Mucosa of descending colon (tissue), 3 donors: ENCODE results near the gene MAP7D1. TPM values are rescaled to one million over a fixed set of nuclear protein-coding genes. Genes with fewer than 3 reads are reported as not detected.
A peak's percentile ranks its signal among the peaks of the same experiment; 100 is the strongest.

ENCODE experiments used
- ATAC-seq: fragments of 200-7000 bp; cut with Tn5 transposase; one replicate; pipeline ENCODE4 v1.9.1; 2020; ENCODE audit warnings: mild to moderate bottlenecking, moderate library complexity
- DNase-seq, 3 donors: peaks; one replicate each; pipeline ENCODE4 v3.0.0-alpha.2; 2020
- H3K36me3 ChIP-seq: fragments of 200-600 bp; one replicate; pipeline ENCODE4 v1.8.0; 2021; ENCODE audit warnings: low read depth, mild to moderate bottlenecking
- H3K4me1 ChIP-seq: fragments of 200-600 bp; one replicate; pipeline ENCODE4 v1.8.0; 2021; ENCODE audit warnings: low read depth, mild to moderate bottlenecking
- H3K4me3 ChIP-seq: fragments of 200-600 bp; one replicate; pipeline ENCODE4 v1.8.0; 2021; ENCODE audit warnings: mild to moderate bottlenecking
- H3K9me3 ChIP-seq: fragments of 200-600 bp; one replicate; pipeline ENCODE4 v1.8.0; 2021; ENCODE audit warnings: mild to moderate bottlenecking
- intact Hi-C, 2 donors: fragments of 100-400 bp; cut with DNase I in 1 of 2; cut with micrococcal nuclease in 1 of 2; formaldehyde crosslinking; loops; one replicate each; pipeline versions ENCODE4 v1.11.0 to v1.11.1; 2022; cut with DNase I, micrococcal nuclease
- total RNA-seq, 3 donors: library from RNA; stranded (reverse); fragmentation: NEBNext Ultra II Directional in 2 of 3; extraction: Animal tissue kit (Norgen Biotek cat#: 25700) in 2 of 3; gene quantifications; one replicate each; pipeline versions ENCODE4 v1.2.1 to v1.2.4, GENCODE V29; 2021 to 2023
- TF ChIP-seq, protein P1 (sequence below): fragments of 200-600 bp; IDR thresholded peaks from one replicate; pipeline ENCODE4 v1.8.0; 2022; ENCODE audit warnings: antibody characterized with exemption, mild to moderate bottlenecking
- donor health status: DM: no; HTN: no; CAD: no; lungs with moderate emphysema.
- donor health status: DM: no; HTN: no; CAD: no.
- donor health status: DM: no; HTN: yes; CAD: no.

Gene MAP7D1
- total RNA-seq, 3 donors from 2014 or later: 41.5 to 161 (median 61.9) TPM

DNA sequence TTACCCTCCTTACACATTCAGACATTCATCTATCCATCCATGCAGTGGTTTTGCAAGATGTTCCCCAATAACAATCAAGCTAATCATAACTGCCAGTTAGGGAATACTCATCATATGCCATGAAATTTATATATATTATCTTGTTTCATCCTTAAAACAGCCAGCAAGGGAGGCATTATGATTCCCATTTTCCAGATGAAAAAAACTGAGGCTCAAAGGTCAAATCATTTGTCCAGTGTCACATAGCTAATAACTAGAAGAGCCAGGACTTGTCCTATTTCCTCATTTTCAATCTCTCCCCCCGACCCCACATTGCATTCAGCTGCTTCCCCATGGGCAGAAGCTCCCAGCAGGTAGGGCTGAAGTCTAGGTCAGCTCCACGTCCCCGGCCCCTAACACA, 23.9 kb upstream of the MAP7D1 start:
- intact Hi-C loops: no loop called here
- peaks cover 9% of the 10 kb centered on the region for H3K4me1 ChIP-seq
- no peaks in the 10 kb centered on the region for H3K9me3 ChIP-seq
- no peak for DNase-seq
- TF ChIP-seq, protein P1, sequence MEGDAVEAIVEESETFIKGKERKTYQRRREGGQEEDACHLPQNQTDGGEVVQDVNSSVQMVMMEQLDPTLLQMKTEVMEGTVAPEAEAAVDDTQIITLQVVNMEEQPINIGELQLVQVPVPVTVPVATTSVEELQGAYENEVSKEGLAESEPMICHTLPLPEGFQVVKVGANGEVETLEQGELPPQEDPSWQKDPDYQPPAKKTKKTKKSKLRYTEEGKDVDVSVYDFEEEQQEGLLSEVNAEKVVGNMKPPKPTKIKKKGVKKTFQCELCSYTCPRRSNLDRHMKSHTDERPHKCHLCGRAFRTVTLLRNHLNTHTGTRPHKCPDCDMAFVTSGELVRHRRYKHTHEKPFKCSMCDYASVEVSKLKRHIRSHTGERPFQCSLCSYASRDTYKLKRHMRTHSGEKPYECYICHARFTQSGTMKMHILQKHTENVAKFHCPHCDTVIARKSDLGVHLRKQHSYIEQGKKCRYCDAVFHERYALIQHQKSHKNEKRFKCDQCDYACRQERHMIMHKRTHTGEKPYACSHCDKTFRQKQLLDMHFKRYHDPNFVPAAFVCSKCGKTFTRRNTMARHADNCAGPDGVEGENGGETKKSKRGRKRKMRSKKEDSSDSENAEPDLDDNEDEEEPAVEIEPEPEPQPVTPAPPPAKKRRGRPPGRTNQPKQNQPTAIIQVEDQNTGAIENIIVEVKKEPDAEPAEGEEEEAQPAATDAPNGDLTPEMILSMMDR: no peak
- no peaks in the 10 kb centered on the region for H3K36me3 ChIP-seq
- H3K4me3 ChIP-seq: no peak overlapping the region
- ATAC-seq: no peak

DNA sequence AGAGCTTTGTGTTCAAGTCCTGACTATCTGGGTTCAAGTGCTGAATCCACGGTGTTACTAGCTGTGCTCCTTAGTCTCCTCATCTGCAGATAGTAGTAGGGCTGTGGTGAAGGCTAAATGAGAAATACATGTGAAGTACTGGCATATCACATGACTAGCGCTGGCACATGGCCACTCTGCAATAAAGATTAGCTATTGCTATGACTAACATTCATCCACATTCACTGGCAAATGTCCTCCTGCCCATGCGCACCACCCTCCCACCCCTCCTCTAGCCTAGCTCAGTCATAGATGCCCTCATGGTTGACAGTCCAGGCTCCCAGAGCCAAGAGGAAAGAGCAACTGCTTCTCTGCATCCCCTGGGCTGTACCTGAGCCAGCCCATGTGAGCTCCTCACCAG, 22.5 kb upstream of the MAP7D1 start:
- H3K4me1 ChIP-seq: peaks cover 9% of the 10 kb centered on the region
- intact Hi-C loops: no loop called here
- no peak overlapping the region for H3K4me3 ChIP-seq
- H3K36me3 ChIP-seq: peaks cover 7% of the 10 kb centered on the region
- ATAC-seq (peak; percentile 98), DNase-seq (peak; percentile 85 to 97 (median 86))
- no peaks in the 10 kb centered on the region for H3K9me3 ChIP-seq
- TF ChIP-seq, protein P1: no peak

DNA sequence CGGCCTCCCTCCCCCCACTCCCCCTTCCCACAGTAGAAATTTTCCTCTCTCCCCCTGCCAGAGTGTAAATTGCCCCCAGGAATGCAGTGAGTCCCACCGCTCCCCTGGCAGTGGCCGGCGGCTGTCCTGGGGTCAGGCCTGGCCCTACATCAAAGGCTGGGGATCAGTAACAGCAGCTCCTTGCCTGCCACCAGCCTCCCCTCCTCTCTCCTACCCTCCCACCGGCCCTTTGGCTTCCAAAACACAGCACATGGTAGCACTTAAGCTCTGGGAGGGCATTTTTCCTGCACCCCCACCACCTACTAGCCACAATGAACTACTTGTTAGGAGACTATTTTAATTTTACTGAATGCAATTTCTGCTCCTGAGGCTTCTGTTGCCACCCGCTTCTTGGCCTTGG, 21.9 kb upstream of the MAP7D1 start:
- intact Hi-C loops: no loop called here
- Histone ChIP-seq H3K36me3 (peaks cover 10% of the 10 kb centered on the region), H3K4me1 (peaks cover 9% of the 10 kb centered on the region), H3K9me3 (no peaks in the 10 kb centered on the region), H3K4me3 (no peak overlapping the region)
- no peak for DNase-seq
- TF ChIP-seq, protein P1: no peak
- ATAC-seq: no peak

DNA sequence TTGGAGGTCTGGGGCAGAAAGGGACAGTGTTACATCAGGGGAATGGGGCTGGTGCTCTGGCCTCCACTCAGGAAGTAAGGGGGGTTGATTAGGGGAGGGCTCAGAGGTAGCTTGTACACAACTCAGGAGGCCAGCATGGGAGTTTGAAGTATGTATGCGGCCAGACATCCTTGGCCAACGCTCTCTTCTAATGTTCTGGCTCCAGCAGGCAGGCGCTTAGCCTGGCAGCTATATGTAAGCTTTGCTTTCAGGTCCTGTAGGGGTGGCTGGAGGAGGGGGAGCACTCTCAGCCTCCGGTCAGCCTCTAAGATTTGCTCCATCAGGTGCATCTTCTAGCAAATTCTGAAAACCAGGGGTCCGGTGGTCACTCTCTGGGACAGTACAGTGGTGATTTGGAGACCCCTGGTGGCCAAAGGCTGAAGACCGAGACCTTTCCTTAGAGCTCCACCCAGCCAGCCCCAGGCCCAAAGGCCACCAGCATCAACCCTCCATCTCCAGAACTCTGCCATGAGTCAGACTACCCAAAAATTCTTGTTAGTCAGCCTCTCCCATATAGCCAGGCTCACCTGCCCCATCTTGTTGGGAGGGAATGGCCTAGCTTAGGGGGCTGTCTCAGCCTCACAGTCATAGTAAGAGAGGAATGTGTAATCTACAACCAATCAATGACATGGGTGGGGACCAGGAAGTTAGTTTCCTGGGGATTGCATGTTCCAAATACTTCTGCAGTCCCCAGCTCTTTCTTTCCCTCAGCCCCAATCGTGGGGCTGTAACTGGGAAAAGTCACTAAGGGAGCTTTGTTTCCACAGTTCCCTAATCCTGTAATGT, 21.2 kb upstream of the MAP7D1 start:
- DNase-seq (peak in 2 of 3 donors; percentile 57 to 72), ATAC-seq (peak; percentile 44)
- no peaks in the 10 kb centered on the region for H3K9me3 ChIP-seq
- intact Hi-C loops: no loop called here
- peaks cover 10% of the 10 kb centered on the region for H3K36me3 ChIP-seq
- TF ChIP-seq, protein P1: peak; percentile 42
- H3K4me1 ChIP-seq: peaks cover 9% of the 10 kb centered on the region
- no peak overlapping the region for H3K4me3 ChIP-seq

DNA sequence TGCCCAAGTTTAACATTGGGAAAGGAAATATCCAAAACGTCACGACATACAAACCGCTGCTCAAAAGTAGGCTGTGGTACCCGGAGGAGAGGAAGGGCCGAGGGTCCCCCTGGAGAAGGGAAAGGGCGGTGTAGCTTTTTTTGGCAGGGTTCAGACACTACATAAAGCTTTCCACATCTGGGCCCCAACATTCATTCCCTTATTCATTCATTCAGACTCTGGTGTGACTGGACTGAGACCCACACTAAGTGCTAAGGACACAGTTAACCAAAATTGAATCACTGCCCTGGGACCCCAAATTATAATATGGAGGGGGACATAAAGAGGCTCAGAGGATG, 20.7 kb upstream of the MAP7D1 start:
- Histone ChIP-seq H3K36me3 (peaks cover 10% of the 10 kb centered on the region), H3K9me3 (no peaks in the 10 kb centered on the region), H3K4me3 (no peak overlapping the region), H3K4me1 (peaks cover 9% of the 10 kb centered on the region)
- intact Hi-C loops: no loop called here
- TF ChIP-seq, protein P1: no peak
- ATAC-seq (no peak), DNase-seq (no peak)
